SW480 (cell line): ENCODE results near the gene SCARF2.
"Not testable (repeated sequence)": the region's sequence is repeated elsewhere in the genome, so short reads cannot be mapped to it uniquely, and the experiment has no call there.

ENCODE experiments used
- DNase-seq: peaks from one replicate; pipeline ENCODE4 v3.0.0-alpha.2; 2016; ENCODE audit warnings: low spot score

The SCARF2 gene

GRCh38 chr22:20413217-20414058 lies 24.2 kb downstream of the SCARF2 start:
- DNase-seq: no peak

DNA sequence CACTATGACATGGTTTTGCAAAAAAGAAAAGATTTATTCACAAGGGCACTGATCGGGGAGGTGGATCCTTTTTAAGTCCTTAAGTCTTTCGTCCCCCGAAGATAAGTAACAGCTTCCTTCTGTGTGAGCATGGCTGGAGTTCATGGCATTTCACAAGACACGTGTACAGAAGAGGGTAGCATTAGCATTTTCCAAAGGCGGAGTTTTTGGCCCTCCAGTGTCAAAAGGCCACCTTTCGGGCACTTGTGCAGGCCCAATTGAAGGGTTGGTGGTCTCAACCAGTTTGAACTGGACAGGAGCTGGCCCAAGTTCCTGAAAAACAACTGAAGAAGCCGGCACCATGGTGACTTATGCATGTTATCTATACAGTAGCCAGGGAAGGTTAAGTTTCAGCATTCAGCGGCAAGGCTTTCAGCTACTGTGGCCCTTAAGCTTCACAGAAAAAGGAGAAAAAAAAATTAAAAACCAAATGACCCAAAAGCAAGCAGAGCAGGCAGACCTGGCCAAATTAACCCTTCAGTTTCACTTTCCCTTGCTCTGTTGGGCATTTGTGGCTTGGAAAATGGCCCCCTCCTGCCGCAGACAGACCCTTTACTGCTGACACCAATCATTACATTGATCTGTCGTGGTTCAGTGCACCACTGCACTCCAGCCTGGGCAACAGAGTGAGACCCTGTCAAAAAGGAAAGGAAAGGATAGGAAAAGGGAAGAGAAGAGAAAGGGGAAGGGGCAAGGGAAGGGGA lies 25.0 kb downstream of the SCARF2 start:
- DNase-seq: no peak

DNA sequence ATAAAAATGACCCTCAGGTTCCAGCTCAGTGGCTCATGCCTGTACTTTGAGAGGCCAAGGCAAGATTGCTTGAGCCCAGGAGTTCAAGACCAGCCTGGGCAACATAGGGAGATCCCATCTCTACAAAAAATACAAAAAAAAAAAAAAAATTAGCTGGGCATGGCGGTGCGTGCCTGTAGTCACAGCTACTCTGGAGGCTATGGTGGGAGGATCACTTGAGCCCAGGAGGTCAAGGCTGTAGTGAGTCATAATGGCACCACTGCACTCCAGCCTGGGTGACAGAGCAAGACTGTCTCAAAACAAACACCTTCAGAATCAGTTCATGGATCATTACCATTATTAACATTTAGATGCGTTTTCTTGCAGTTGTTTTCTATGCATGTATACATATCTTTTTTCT lies 28.2 kb downstream of the SCARF2 start:
- DNase-seq: not testable (repeated sequence)

DNA sequence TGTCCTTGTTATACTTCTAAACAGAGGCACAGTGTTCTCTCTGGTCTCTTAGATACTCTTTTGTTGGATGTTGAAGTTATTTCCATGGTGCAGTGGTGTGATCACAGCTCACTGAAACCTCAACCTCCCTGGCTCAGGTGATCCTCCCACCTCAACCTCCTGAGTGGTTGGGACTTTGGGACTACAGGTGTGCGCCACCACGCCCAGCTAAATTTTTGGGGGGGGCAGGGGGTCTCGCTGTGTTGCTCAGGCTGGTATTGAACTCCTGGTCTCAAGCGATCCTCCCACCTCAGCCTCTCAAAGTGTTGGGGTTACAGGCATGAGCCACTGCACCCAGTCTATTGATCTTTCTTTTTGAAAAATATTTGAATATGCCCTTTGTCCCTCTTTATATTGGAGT lies 28.7 kb downstream of the SCARF2 start:
- no peak for DNase-seq

- DNase-seq: no peak
Measured at GRCh38 chr22:20407829-20408228, 29.8 kb downstream of the SCARF2 start.

DNA sequence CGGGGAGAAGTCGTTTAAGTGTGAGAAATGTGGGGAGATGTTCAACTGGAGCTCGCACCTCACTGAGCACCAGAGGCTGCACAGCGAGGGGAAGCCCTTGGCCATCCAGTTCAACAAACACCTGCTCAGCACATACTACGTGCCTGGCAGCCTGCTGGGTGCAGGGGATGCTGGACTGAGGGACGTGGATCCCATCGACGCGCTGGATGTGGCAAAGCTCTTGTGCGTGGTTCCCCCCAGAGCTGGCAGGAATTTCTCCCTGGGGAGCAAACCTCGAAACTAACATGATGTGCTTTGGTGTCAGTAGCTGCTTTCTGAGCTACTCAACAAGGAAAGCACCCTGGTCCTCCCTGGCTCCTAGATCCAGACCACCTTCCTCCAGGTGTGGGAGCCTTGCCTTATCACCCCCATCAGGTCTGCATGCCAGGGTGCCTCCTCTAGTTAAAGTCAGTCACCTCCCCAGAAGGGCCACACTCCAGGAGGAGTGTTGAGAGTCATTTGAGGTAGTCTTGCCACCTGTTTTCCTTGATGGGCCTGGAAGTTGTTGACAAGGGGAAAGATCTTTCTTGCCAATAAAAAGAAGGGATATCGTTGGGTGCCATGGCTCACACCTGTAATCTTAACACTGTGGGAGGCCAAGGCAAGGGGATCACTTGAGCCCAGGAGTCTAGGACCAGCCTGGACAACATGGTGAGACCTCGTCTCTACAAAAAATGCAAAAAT lies 30.8 kb downstream of the SCARF2 start:
- no peak for DNase-seq

GRCh38 chr22:20405931-20406685 lies 31.5 kb downstream of the SCARF2 start:
- DNase-seq: no peak

GRCh38 chr22:20405291-20405930 lies 32.2 kb downstream of the SCARF2 start:
- DNase-seq: no peak

- no peak for DNase-seq
Measured at GRCh38 chr22:20404881-20405280, 32.7 kb downstream of the SCARF2 start.

DNA sequence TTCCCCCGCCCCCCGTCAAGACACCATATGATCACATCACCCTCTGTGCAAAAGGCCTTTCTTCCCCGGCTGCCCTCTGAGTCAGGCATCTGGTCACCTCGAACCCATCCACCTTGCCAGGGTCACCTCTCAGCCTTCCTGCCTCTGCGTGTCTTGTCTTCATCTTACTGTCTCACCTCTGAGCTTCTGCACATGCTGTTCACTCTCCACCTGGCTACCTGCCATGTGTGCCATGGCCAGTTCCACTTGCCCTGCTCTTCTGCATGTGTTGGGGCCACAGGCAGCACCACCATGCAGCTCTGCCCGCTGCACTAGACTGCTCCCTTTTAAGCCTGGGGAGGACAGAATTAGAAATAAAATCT lies 33.9 kb downstream of the SCARF2 start:
- no peak for DNase-seq

DNA sequence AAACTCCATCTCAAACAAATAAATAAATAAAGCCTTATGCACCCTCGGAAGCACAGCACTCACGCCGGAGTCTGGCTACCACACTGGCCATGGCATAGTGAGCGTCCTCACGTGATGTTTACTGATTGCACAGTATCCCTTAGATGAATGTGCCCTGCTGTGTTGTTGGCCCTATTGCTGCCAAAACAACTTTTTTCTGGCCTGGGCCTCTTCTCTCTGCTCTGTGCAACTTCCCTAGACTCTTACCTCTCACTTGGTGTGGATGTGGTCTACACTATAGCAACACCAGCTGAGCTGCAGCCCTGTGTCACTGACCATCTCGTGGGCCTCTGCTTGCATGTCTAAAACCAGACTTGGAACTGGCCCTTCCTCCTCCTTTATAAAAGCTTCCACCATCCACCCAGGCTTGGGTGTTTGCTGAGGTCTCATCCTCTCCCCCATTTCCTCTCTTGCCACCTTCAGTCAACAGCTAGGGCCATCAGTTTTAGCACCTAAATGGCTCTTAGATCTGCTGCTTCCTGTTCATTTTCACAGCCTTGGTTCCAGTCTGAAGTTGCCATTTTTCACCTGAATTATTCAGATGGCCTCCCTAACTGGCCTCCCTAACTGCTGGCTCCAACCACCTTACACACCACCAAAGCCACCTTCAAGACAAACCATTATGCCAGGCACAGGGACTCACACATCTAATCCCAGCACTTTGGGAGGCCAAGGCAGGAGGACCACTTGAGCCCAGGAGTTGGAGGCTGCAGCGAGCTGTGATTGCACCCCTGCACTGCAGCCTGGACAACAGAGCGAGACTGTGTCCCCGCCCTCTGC lies 34.5 kb downstream of the SCARF2 start:
- no peak for DNase-seq

DNA sequence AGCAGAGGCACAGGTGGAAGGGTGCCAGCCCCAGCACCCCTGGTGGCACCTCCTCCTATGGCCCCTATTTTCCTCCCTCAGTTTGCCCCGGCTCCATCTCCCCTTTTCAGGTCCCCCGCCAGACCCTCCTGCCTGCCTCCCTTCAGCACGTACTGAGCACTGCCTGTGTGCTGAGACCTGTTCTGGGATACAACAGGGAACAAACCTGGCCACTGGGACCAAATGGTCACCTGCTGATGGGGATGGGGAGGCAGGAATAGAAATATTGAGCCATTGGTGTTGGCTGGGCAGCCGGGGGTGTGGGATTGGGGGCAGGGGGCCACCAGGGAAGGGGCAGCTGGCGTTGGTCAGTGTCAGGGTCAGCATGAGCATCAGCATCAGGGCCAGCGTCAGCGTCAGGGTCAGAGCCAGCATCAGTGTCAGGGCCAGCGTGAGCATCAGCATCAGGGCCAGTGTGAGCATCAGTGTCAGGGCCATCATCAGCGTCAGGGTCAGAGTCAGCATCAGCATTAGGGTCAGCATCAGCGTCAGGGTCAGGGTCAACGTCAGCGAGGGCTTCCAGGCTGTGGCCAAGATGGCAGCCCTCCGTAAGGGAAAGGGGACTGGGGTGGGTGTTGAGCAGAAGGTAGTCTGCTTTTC lies 36.1 kb downstream of the SCARF2 start:
- no peak for DNase-seq

DNA sequence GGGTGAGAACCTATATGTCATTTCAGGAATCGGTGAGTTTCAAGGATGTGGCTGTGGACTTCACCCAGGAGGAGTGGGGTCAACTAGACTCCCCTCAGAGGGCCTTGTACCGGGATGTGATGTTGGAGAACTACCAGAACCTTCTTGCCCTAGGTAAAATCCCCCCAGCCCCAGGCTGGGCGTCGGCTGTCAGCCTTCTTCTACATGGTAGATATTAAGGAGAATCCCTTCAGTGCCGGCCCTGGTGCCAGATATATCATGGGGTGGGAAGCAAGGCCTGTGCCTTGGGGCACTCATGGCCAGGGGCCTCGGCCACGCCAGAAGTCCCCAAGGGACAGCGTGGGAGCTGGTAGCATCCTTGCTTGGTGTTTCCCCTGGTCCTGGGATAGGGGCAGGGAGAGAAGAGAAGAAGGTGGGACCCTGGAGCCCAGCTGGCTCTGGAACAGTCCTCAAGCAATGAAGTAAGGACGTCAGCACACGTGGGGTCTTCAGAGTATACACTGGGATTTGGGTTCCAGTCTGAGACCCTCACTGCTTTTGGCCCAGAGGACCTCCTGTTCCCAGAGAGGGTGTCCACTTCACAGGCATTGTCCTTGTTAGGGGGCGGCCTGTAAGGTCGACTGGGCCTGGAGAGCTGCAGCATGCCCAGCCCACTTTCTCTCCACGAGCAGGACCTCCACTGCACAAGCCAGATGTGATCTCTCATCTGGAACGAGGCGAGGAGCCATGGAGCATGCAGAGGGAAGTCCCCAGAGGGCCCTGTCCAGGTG lies 36.8 kb downstream of the SCARF2 start:
- no peak for DNase-seq

- no peak for DNase-seq
Measured at GRCh38 chr22:20399866-20400605, 37.6 kb downstream of the SCARF2 start.

DNA sequence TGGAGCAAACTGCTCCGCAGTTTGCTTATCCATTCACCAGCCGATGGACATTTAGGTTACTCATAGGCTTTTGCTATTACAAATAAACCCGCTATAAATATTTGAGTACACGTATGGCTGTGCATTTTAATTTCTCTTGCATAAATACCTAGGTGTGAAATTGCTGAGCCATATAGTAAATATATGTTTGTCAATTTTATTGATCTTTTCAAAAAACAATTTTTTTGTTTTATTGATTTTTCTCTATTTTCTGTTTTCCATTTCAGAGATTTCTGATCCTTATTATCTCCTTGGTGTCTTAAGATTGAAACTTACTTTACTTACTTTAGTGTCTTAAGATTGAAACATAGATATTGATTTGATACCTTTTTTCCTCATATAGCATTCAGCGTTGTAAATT lies 39.2 kb downstream of the SCARF2 start:
- no peak for DNase-seq

- DNase-seq: no peak
Measured at GRCh38 chr22:20397498-20397897, 40.1 kb downstream of the SCARF2 start.

DNA sequence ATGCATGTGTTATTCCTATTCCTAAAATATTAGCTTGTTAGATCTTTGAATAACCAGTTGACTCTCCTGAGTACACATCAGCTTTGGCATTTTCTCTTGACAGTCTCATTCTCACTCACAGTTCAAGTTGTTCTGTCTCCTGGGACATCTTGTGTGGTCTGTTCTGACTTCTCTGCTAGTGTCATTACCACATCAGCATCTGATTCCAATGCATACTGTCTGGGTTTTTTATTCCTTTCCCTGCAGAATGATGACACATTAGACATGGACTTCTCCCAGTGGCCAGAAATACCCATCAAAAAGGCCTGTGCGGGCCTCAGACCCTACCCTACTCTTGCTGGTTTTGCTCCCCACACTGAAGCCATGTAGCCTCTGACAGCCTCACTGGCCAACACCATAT lies 41.0 kb downstream of the SCARF2 start:
- no peak for DNase-seq

GRCh38 chr22:20395907-20396287 lies 41.7 kb downstream of the SCARF2 start:
- DNase-seq: no peak
